H1 (cell line): ENCODE data around the gene VSIG10L2. TPM values are rescaled to one million over a fixed set of nuclear protein-coding genes. Genes with fewer than 3 reads are reported as not detected.

Experiments
- CTCF ChIA-PET: fragments of 300-600 bp; sonication (Branson Sonifier 250); formaldehyde crosslinking; loops from one replicate; lab custom pipeline; 2021; ENCODE audit not compliant: partially characterized antibody; lab: Charles Lee
- POLR2A ChIA-PET: fragments of 300-600 bp; sonication (Branson Sonifier 250); formaldehyde crosslinking; loops from one replicate; lab custom pipeline; 2021; ENCODE audit warnings: inconsistent platforms; ENCODE audit not compliant: partially characterized antibody; lab: Charles Lee
- DNase-seq, 2 experiments: peaks; one replicate each; pipeline versions ENCODE4 v3.0.0 to v3.0.0-alpha.2; 2010 to 2022; ENCODE audit warnings: low spot score in 2 of 2, low read depth in 1 of 2, mixed read lengths in 1 of 2
- FAIRE-seq: peaks from 2 replicates; lab custom pipeline; 2011; peaks lifted over from hg19 to GRCh38; lab: Jason Lieb, UNC
- H2AFZ ChIP-seq: 2 replicates; pipeline ENCODE4 v1.8.1; 2012; ENCODE audit warnings: low read length, inconsistent platforms
- H2AK5ac ChIP-seq: 2 replicates; pipeline ENCODE4 v1.6.1; 2013; ENCODE audit warnings: low read depth, low read length
- H2BK120ac ChIP-seq: replicated peaks from 2 replicates; pipeline ENCODE3; 2013; ENCODE audit warnings: low read depth, low read length, inconsistent platforms
- H2BK12ac ChIP-seq: 2 replicates; pipeline ENCODE4 v1.6.1; 2013; ENCODE audit warnings: low read depth, low read length
- H2BK15ac ChIP-seq: 2 replicates; pipeline ENCODE4 v1.6.1; 2013; ENCODE audit warnings: low read length
- H2BK20ac ChIP-seq: 2 replicates; pipeline ENCODE4 v1.6.1; 2013; ENCODE audit warnings: low read length
- H2BK5ac ChIP-seq: 2 replicates; pipeline ENCODE4 v1.6.1; 2013; ENCODE audit warnings: low read depth, low read length
- H3K14ac ChIP-seq: 2 replicates; pipeline ENCODE4 v1.6.1; 2013; ENCODE audit warnings: inconsistent platforms; ENCODE audit not compliant: insufficient read length
- H3K18ac ChIP-seq: 2 replicates; pipeline ENCODE4 v1.6.1; 2013; ENCODE audit warnings: low read length; ENCODE audit errors: extremely low read depth
- H3K23ac ChIP-seq: 2 replicates; pipeline ENCODE4 v1.6.1; 2013; ENCODE audit warnings: inconsistent platforms; ENCODE audit not compliant: insufficient read length
- H3K23me2 ChIP-seq: 2 replicates; pipeline ENCODE4 v1.6.1; 2013; ENCODE audit warnings: low read depth, low read length
- H3K27ac ChIP-seq: 2 replicates; pipeline ENCODE4 v1.6.1; 2011; ENCODE audit warnings: low read depth, low read length, inconsistent platforms
- H3K27me3 ChIP-seq, 4 experiments: replicated peaks in 1 of 4; 1 replicate in 1 of 4; 2 replicates in 3 of 4; pipeline versions ENCODE4 v1.6.1 to v1.8.1; 2011 to 2013; ENCODE audit warnings: low read length in 3 of 4, mild to moderate bottlenecking in 3 of 4, inconsistent platforms in 2 of 4, mixed read lengths in 2 of 4, moderate library complexity in 1 of 4; ENCODE audit not compliant: control insufficient read depth in 3 of 4, insufficient read depth in 3 of 4; ENCODE audit errors: extremely low read depth in 1 of 4
- H3K36me3 ChIP-seq, 4 experiments: 2 replicates each; pipeline versions ENCODE4 v1.6.1 to v1.8.1; 2011 to 2013; ENCODE audit warnings: mild to moderate bottlenecking in 4 of 4, low read length in 3 of 4, moderate library complexity in 2 of 4, control low read depth in 1 of 4, inconsistent platforms in 1 of 4; ENCODE audit not compliant: insufficient read depth in 4 of 4, control insufficient read depth in 2 of 4
- H3K4ac ChIP-seq: replicated peaks from 2 replicates; pipeline ENCODE3; 2013; ENCODE audit warnings: low read length, low read depth, mixed read lengths, inconsistent platforms; ENCODE audit not compliant: insufficient read length
- H3K4me1 ChIP-seq, 4 experiments: replicated peaks in 1 of 4; 1 replicate in 1 of 4; 2 replicates in 3 of 4; pipeline versions ENCODE4 v1.6.1 to v1.8.1; 2011 to 2013; ENCODE audit warnings: low read length in 3 of 4, inconsistent platforms in 2 of 4, mixed read lengths in 1 of 4; ENCODE audit not compliant: insufficient read depth in 4 of 4, control insufficient read depth in 3 of 4
- H3K4me2 ChIP-seq, 2 experiments: 2 replicates each; pipeline versions ENCODE4 v1.6.1 to v1.8.1; 2011 to 2013; ENCODE audit warnings: low read depth in 2 of 2, low read length in 2 of 2, control low read depth in 1 of 2, inconsistent platforms in 1 of 2, mild to moderate bottlenecking in 1 of 2; ENCODE audit not compliant: insufficient read depth in 1 of 2
- H3K4me3 ChIP-seq, 4 experiments: fragments of 200-600, 300-600 bp in 1 of 4; sonication (generic), shearing (Covaris generic), sonication (Bioruptor Twin) in 1 of 4; 2 replicates each; pipeline versions ENCODE4 v1.5.1 to v1.8.1; 2011 to 2016; ENCODE audit warnings: low read length in 4 of 4, low read depth in 3 of 4, control low read depth in 2 of 4, inconsistent platforms in 2 of 4, mild to moderate bottlenecking in 2 of 4, mixed read lengths in 1 of 4, moderate library complexity in 1 of 4; ENCODE audit not compliant: insufficient read depth in 2 of 4; ENCODE audit errors: extremely low read depth in 1 of 4
- H3K56ac ChIP-seq: replicated peaks from 2 replicates; pipeline ENCODE3; 2013; ENCODE audit warnings: low read depth, mild to moderate bottlenecking, mixed read lengths, low read length, inconsistent platforms; ENCODE audit not compliant: insufficient read length
- H3K79me1 ChIP-seq: 2 replicates; pipeline ENCODE4 v1.6.1; 2013; ENCODE audit warnings: low read depth, low read length, control low read depth
- H3K79me2 ChIP-seq, 2 experiments: 2 replicates each; pipeline versions ENCODE4 v1.6.1 to v1.8.1; 2012 to 2013; ENCODE audit warnings: low read length in 2 of 2, mild to moderate bottlenecking in 2 of 2, inconsistent platforms in 1 of 2; ENCODE audit not compliant: insufficient read depth in 2 of 2, control insufficient read depth in 1 of 2
- H3K9ac ChIP-seq, 4 experiments: replicated peaks in 1 of 4; 1 replicate in 1 of 4; 2 replicates in 3 of 4; pipeline versions ENCODE4 v1.6.1 to v1.8.1; 2011 to 2013; ENCODE audit warnings: low read depth in 3 of 4, low read length in 3 of 4, control low read depth in 2 of 4, mild to moderate bottlenecking in 2 of 4, moderate library complexity in 2 of 4, inconsistent platforms in 1 of 4; ENCODE audit errors: extremely low read depth in 1 of 4
- H3K9me3 ChIP-seq, 2 experiments: 2 replicates each; pipeline versions ENCODE4 v1.6.1 to v1.8.1; 2012 to 2013; ENCODE audit warnings: mild to moderate bottlenecking in 2 of 2, moderate library complexity in 2 of 2, control low read depth in 1 of 2, inconsistent platforms in 1 of 2, low read depth in 1 of 2, low read length in 1 of 2, mixed read lengths in 1 of 2; ENCODE audit not compliant: insufficient read depth in 2 of 2
- H4K20me1 ChIP-seq, 2 experiments: replicated peaks in 1 of 2; 2 replicates each; pipeline versions ENCODE3 to v1.8.1; 2011 to 2013; ENCODE audit warnings: inconsistent platforms in 2 of 2, low read length in 2 of 2, mild to moderate bottlenecking in 1 of 2; ENCODE audit not compliant: insufficient read depth in 2 of 2, control insufficient read depth in 1 of 2
- H4K5ac ChIP-seq: 2 replicates; pipeline ENCODE4 v1.6.1; 2013; ENCODE audit warnings: low read length, low read depth, mixed read lengths, inconsistent platforms; ENCODE audit not compliant: insufficient read length
- H4K8ac ChIP-seq: 2 replicates; pipeline ENCODE4 v1.8.0; 2013; ENCODE audit warnings: mild to moderate bottlenecking, moderate library complexity, low read length, inconsistent platforms; ENCODE audit not compliant: insufficient read depth; ENCODE audit errors: extremely low read depth
- H4K91ac ChIP-seq: replicated peaks from 2 replicates; pipeline ENCODE3; 2013; ENCODE audit warnings: low read length, mixed read lengths, inconsistent platforms; ENCODE audit not compliant: insufficient read length
- CBX8 ChIP-seq: fragments of 300-800, 300-1000 bp; sonication (generic); IDR thresholded peaks from 2 replicates; pipeline ENCODE4 v1.7.1; 2016; ENCODE audit warnings: low read depth, low read length, borderline replicate concordance
- CHD2 ChIP-seq: IDR thresholded peaks from 2 replicates; pipeline ENCODE4 v1.6.1; 2012; ENCODE audit warnings: low read length, improper control_type of control experiment
- EZH2 ChIP-seq: fragments of 200-600 bp; sonication (generic); IDR thresholded peaks from 2 replicates; pipeline ENCODE4 v1.7.1; 2012; ENCODE audit warnings: low read depth, mild to moderate bottlenecking, moderate library complexity, low read length, inconsistent platforms; ENCODE audit not compliant: severe bottlenecking
- MAFK ChIP-seq: IDR thresholded peaks from 2 replicates; pipeline ENCODE4 v1.6.1; 2012; ENCODE audit warnings: low read depth, mild to moderate bottlenecking, improper control_type of control experiment, low read length
- NRF1 ChIP-seq: IDR thresholded peaks from 2 replicates; pipeline ENCODE4 v1.6.1; 2011; ENCODE audit warnings: mild to moderate bottlenecking, low read depth, low read length, improper control_type of control experiment
- POLR2A ChIP-seq, 2 experiments: IDR thresholded peaks; 1 replicate in 1 of 2; 2 replicates in 1 of 2; pipeline ENCODE4 v1.6.1; 2011; ENCODE audit warnings: low read depth in 2 of 2, low read length in 2 of 2, mild to moderate bottlenecking in 2 of 2; ENCODE audit errors: control extremely low read depth in 1 of 2
- POLR2AphosphoS5 ChIP-seq: IDR thresholded peaks from 2 replicates; pipeline ENCODE4 v1.6.1; 2011; ENCODE audit warnings: low read depth, low read length
- RBBP5 ChIP-seq: IDR thresholded peaks from 2 replicates; pipeline ENCODE4 v1.7.1; 2012; ENCODE audit warnings: low read depth, mild to moderate bottlenecking, inconsistent platforms, low read length, moderate library complexity, borderline replicate concordance
- SIN3A ChIP-seq, 2 experiments: IDR thresholded peaks in 1 of 2; conservative IDR thresholded peaks in 1 of 2; 2 replicates each; pipeline ENCODE4 v1.6.1; 2011 to 2012; ENCODE audit warnings: low read length in 2 of 2, improper control_type of control experiment in 1 of 2, low read depth in 1 of 2, mild to moderate bottlenecking in 1 of 2
- SIRT6 ChIP-seq: IDR thresholded peaks from one replicate; pipeline ENCODE4 v1.7.1; 2012; ENCODE audit warnings: low read length, inconsistent platforms
- SP2 ChIP-seq: IDR thresholded peaks from 2 replicates; pipeline ENCODE4 v1.6.1; 2012; ENCODE audit warnings: mild to moderate bottlenecking, low read length, inconsistent platforms
- WGBS, 2 experiments: shearing (Covaris generic) in 1 of 2; methylation state at CpG; one replicate each; pipeline versions ENCODE4 v1.1.6 to v1.1.7; 2013 to 2015; ENCODE audit warnings: low lambda C conversion rate in 2 of 2, mixed read lengths in 2 of 2, inconsistent platforms in 1 of 2, low coverage in 1 of 2, missing lambda C conversion rate in 1 of 2; ENCODE audit not compliant: insufficient replicate concordance in 2 of 2, insufficient coverage in 1 of 2, insufficient read length in 1 of 2; ENCODE audit errors: extremely low coverage in 1 of 2, missing lambda C conversion rate in 1 of 2; 5-methylcytosine and 5-hydroxymethylcytosine counted together
- polyA plus RNA-seq, 7 experiments: library from polyadenylated mRNA; depleted of rRNA in 3 of 7; stranded (reverse) in 5 of 7; unstranded in 2 of 7; fragments of >200 nt in 5 of 7; fragments of 200-250 nt in 2 of 7; gene quantifications; 1 replicate in 5 of 7; 2 replicates in 1 of 7; 4 replicates in 1 of 7; pipeline versions ENCODE4 v1.2.1 to v1.2.3, GENCODE V29; 2011 to 2013; ENCODE audit warnings: missing spikeins in 2 of 7, mixed read lengths in 2 of 7
- total RNA-seq: library from RNA; stranded (reverse); fragmentation: NEBNext Ultra II Directional; extraction: Animal tissue kit (Norgen Biotek cat#: 25700); gene quantifications from 2 replicates; pipeline ENCODE4 v1.2.1, GENCODE V29; 2021
- TF ChIP-seq, protein P1 (sequence below): IDR thresholded peaks from 2 replicates; pipeline ENCODE4 v1.6.1; 2012; ENCODE audit warnings: inconsistent platforms
- TF ChIP-seq, protein P2 (sequence below): IDR thresholded peaks from 2 replicates; pipeline ENCODE4 v1.6.1; 2012; ENCODE audit warnings: inconsistent platforms

VSIG10L2 gene
- total and polyA plus RNA-seq, 2 of the 8 experiments (the other 6 are each of a cell fraction or from before 2014, with no cell fraction given) = not detected

DNA sequence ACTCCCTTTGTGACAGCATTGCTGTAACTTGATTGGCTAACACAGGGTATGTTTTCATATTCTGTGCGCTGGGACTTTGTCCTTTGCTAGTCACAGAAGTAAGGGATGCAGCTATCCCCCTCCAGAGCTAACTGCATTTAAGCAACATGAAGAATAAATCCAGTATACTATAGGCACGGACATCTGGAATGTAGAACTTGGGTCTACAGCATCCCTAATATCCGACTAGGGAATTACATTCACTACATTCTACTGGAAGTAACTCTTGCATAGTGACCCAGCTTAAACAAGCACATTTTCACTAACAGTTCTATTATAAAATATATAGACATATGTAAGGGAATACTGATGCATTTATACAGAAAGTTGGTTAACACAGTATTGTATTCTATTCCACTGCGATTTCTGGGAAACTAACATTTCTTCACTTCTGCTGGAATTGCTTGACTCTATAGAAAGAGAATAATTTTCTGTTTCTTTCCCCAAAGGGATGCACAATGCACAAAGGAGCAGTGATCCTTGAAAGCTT, 13.1 kb downstream of the VSIG10L2 start:
- no peak overlapping the region for H4K91ac ChIP-seq
- DNase-seq (no peak), FAIRE-seq (no peak)
- H3K23ac ChIP-seq = no peak overlapping the region
- no peaks in the 10 kb centered on the region; the same call in 1 of the 2 replicates for H3K79me1 ChIP-seq
- no peak overlapping the region for H4K8ac ChIP-seq
- no peaks in the 10 kb centered on the region for H3K27me3 ChIP-seq
- H3K4me2 ChIP-seq = no peak overlapping the region
- no peak overlapping the region for H3K56ac ChIP-seq
- H2BK120ac ChIP-seq = no peak overlapping the region
- H2BK15ac ChIP-seq = no peak overlapping the region
- H3K4me3 ChIP-seq = no peak overlapping the region
- H3K79me2 ChIP-seq = no peaks in the 10 kb centered on the region
- no peaks in the 10 kb centered on the region for H4K20me1 ChIP-seq
- ChIA-PET CTCF (interaction anchor here (1.2 to 9.1 kb wide), 2 partner anchors 16 to 34 kb away, joined by 4 to 65 read pairs; partner anchors contain the start of gene VSIG10L2), POLR2A (interaction anchor here (0.5 to 1.7 kb wide), 3 partner anchors 9 to 161 kb away, joined by 3 to 5 read pairs (median 3); no protein-coding TSS in a partner anchor)
- no peaks in the 10 kb centered on the region for H3K23me2 ChIP-seq
- H3K4me1 ChIP-seq = no peaks in the 10 kb centered on the region
- H3K27ac ChIP-seq = no peak overlapping the region
- no peak overlapping the region for H2AK5ac ChIP-seq
- no peak overlapping the region for H3K9ac ChIP-seq
- no peak overlapping the region for H2BK5ac ChIP-seq
- H3K4ac ChIP-seq = no peak overlapping the region
- H3K14ac ChIP-seq = no peak overlapping the region
- H3K36me3 ChIP-seq = peaks cover 0 to 19% (median 4%) of the 10 kb centered on the region in 4 experiments; a peak in 5 of 8 replicates
- H3K9me3 ChIP-seq = 0 out of 4 replicates have a peak, but pooled peaks cover 0 to 3% of the 10 kb centered on the region in 2 experiments
- 94% methylated on average over 4 of the region's 4 CpGs; no CpG with 5 or more reads in 1 of the 2 experiments for WGBS, 2 experiments
- no peak overlapping the region for H4K5ac ChIP-seq
- no peak overlapping the region for H2BK12ac ChIP-seq
- no peak overlapping the region for H2BK20ac ChIP-seq
- H2AFZ ChIP-seq = no peak overlapping the region
- no peak overlapping the region for H3K18ac ChIP-seq
- no peak for TF ChIP-seq RBBP5
- TF ChIP-seq, protein P1, sequence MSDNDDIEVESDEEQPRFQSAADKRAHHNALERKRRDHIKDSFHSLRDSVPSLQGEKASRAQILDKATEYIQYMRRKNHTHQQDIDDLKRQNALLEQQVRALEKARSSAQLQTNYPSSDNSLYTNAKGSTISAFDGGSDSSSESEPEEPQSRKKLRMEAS = no peak
- no peak for TF ChIP-seq EZH2
- no peak for TF ChIP-seq SIN3A (conservative IDR thresholded peaks at IDR 0.05 in 1 of 2, IDR thresholded peaks at IDR 0.05 in 1 of 2; ENCODE audit: low read depth in 1 of 2, low read length in 2 of 2)
- TF ChIP-seq POLR2AphosphoS5 = no peak
- TF ChIP-seq SP2 = no peak
- no peak for TF ChIP-seq NRF1
- no peak for TF ChIP-seq CBX8
- no peak for TF ChIP-seq CHD2
- no peak for TF ChIP-seq MAFK
- TF ChIP-seq SIRT6 = no peak
- TF ChIP-seq, protein P2, sequence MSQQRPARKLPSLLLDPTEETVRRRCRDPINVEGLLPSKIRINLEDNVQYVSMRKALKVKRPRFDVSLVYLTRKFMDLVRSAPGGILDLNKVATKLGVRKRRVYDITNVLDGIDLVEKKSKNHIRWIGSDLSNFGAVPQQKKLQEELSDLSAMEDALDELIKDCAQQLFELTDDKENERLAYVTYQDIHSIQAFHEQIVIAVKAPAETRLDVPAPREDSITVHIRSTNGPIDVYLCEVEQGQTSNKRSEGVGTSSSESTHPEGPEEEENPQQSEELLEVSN = no peak
- TF ChIP-seq POLR2A (IDR thresholded peaks at IDR 0.05; ENCODE audit: control extremely low read depth in 1 of 2, low read depth in 2 of 2, low read length in 2 of 2) = no peak
